HEK293 (cell line): ENCODE measurements around the gene CCNI.

ENCODE experiments used
- CTCF ChIA-PET: fragments of 350-600 bp; formaldehyde crosslinking; extraction: SDS; loops from one replicate; lab custom pipeline; 2021; ENCODE audit warnings: antibody characterized with exemption; lab: Yijun Ruan, JAX
- POLR2A ChIA-PET: fragments of 300-600 bp; formaldehyde crosslinking; extraction: SDS; loops from one replicate; lab custom pipeline; 2020; ENCODE audit warnings: antibody characterized with exemption, inconsistent platforms; lab: Yijun Ruan, JAX
- H3K27ac ChIP-seq: fragments of 200-500 bp; sonication (Bioruptor generic); 2 replicates; pipeline ENCODE4 v1.5.1; 2014; ENCODE audit warnings: low read depth, low read length, control low read depth, inconsistent platforms; ENCODE audit errors: extremely low read depth
- H3K36me3 ChIP-seq, 2 experiments: fragments of 200-500 bp in 1 of 2; sonication (Bioruptor generic) in 1 of 2; 1 replicate in 1 of 2; 2 replicates in 1 of 2; pipeline ENCODE4 v1.5.1; 2014 to 2017; ENCODE audit warnings: inconsistent platforms in 2 of 2, low read length in 2 of 2; ENCODE audit not compliant: control insufficient read depth in 2 of 2, insufficient read depth in 1 of 2
- H3K4me1 ChIP-seq: fragments of 200-500 bp; sonication (Bioruptor generic); 2 replicates; pipeline ENCODE4 v1.5.1; 2014; ENCODE audit warnings: mild to moderate bottlenecking, low read length, inconsistent platforms; ENCODE audit not compliant: control insufficient read depth, insufficient read depth
- H3K4me3 ChIP-seq: 2 replicates; pipeline ENCODE4 v1.5.1; 2011; ENCODE audit warnings: low read depth, mild to moderate bottlenecking, control low read depth, low read length, moderate library complexity
- H3K9me3 ChIP-seq: fragments of 200-500 bp; sonication (Bioruptor generic); 2 replicates; pipeline ENCODE4 v1.5.1; 2014; ENCODE audit warnings: low read depth, low read length, inconsistent platforms; ENCODE audit not compliant: control insufficient read depth, insufficient read depth
- GLIS1 ChIP-seq: fragments of 450-650 bp; formaldehyde crosslinking; IDR thresholded peaks from 2 replicates; pipeline ENCODE4 v1.5.1; 2016; ENCODE audit warnings: missing biosample characterization, missing genetic modification characterization
- KLF10 ChIP-seq: fragments of 450-650 bp; IDR thresholded peaks from 2 replicates; pipeline ENCODE4 v1.5.1; 2018; ENCODE audit warnings: missing biosample characterization, mild to moderate bottlenecking, missing genetic modification characterization
- KLF7 ChIP-seq: fragments of 450-650 bp; formaldehyde crosslinking; IDR thresholded peaks from 2 replicates; pipeline ENCODE4 v1.5.1; 2016; ENCODE audit warnings: missing biosample characterization, missing genetic modification characterization, borderline replicate concordance
- SP2 ChIP-seq: fragments of 450-650 bp; formaldehyde crosslinking; IDR thresholded peaks from 2 replicates; pipeline ENCODE4 v1.5.1; 2016; ENCODE audit warnings: missing biosample characterization, missing genetic modification characterization
- SP3 ChIP-seq: fragments of 450-650 bp; formaldehyde crosslinking; IDR thresholded peaks from 2 replicates; pipeline ENCODE4 v1.5.1; 2016; ENCODE audit warnings: missing biosample characterization, missing genetic modification characterization
- ZBTB17 ChIP-seq: fragments of 450-650 bp; formaldehyde crosslinking; IDR thresholded peaks from 2 replicates; pipeline ENCODE4 v1.5.1; 2016; ENCODE audit warnings: missing biosample characterization, missing genetic modification characterization
- ZBTB20 ChIP-seq: fragments of 450-650 bp; formaldehyde crosslinking; IDR thresholded peaks from 2 replicates; pipeline ENCODE4 v1.5.1; 2016; ENCODE audit warnings: missing biosample characterization, missing genetic modification characterization
- ZFHX2 ChIP-seq: fragments of 450-650 bp; formaldehyde crosslinking; conservative IDR thresholded peaks from 2 replicates; pipeline ENCODE4 v1.5.1; 2016; ENCODE audit warnings: missing biosample characterization, missing genetic modification characterization
- ZFP37 ChIP-seq: fragments of 450-650 bp; formaldehyde crosslinking; IDR thresholded peaks from 2 replicates; pipeline ENCODE4 v1.5.1; 2016; ENCODE audit warnings: missing biosample characterization, missing genetic modification characterization
- ZNF302 ChIP-seq: fragments of 450-650 bp; formaldehyde crosslinking; IDR thresholded peaks from 2 replicates; pipeline ENCODE4 v1.5.1; 2016; ENCODE audit warnings: missing biosample characterization, missing genetic modification characterization, low read depth
- ZNF544 ChIP-seq: fragments of 450-650 bp; formaldehyde crosslinking; IDR thresholded peaks from 2 replicates; pipeline ENCODE4 v1.5.0; 2017; ENCODE audit warnings: missing biosample characterization, missing genetic modification characterization
- ZNF664 ChIP-seq: fragments of 450-650 bp; formaldehyde crosslinking; IDR thresholded peaks from 2 replicates; pipeline ENCODE4 v1.5.1; 2016; ENCODE audit warnings: missing biosample characterization, missing genetic modification characterization
- ZNF830 ChIP-seq: fragments of 450-650 bp; IDR thresholded peaks from 2 replicates; pipeline ENCODE4 v1.5.0; 2018; ENCODE audit warnings: missing biosample characterization, missing genetic modification characterization, low read depth, mild to moderate bottlenecking, moderate library complexity
- TF ChIP-seq, protein P1 (sequence below): fragments of 450-650 bp; formaldehyde crosslinking; IDR thresholded peaks from 2 replicates; pipeline ENCODE4 v1.5.1; 2016; ENCODE audit warnings: missing biosample characterization, missing genetic modification characterization
- TF ChIP-seq, protein P2 (sequence below): fragments of 450-650 bp; formaldehyde crosslinking; IDR thresholded peaks from 2 replicates; pipeline ENCODE4 v1.5.1; 2016; ENCODE audit warnings: missing biosample characterization, missing genetic modification characterization
- TF ChIP-seq, protein P3 (sequence below): fragments of 450-650 bp; formaldehyde crosslinking; IDR thresholded peaks from 2 replicates; pipeline ENCODE4 v1.5.1; 2016; ENCODE audit warnings: missing biosample characterization, missing genetic modification characterization
- TF ChIP-seq, protein P4 (sequence below): fragments of 450-650 bp; formaldehyde crosslinking; IDR thresholded peaks from 2 replicates; pipeline ENCODE4 v1.5.1; 2017; ENCODE audit warnings: missing biosample characterization, missing genetic modification characterization

The CCNI gene

DNA sequence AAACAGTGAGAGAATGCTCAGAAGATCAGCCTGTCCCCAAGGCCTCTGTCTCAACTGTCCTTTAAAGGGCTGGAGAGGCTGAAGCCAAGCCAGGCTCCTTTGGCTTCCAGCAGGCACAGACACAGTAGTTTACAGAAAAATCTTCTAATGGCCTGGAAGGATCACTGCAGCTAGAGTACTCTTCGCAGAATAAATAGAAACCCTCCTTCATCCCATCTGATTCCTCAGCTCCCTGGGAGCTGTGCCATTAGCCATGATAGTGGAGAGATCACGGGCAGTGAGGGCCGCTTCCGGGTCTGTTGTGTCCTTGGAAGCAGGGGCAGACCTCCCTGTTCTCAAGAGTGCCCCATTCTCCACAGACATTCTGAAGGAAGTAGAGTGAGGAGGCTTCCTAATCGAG is 63.1 kb downstream of the CCNI start:
- peaks cover 0 to 50% of the 10 kb centered on the region in 2 experiments; a peak in 1 of 3 replicates for H3K36me3 ChIP-seq
- POLR2A ChIA-PET = no interaction called here
- CTCF ChIA-PET = no interaction called here
- H3K27ac ChIP-seq = no peak overlapping the region
- no peaks in the 10 kb centered on the region for H3K4me1 ChIP-seq
- TF ChIP-seq ZFHX2 (tag by site-specific recombination) = no peak
- TF ChIP-seq ZNF544 (tag by site-specific recombination) = no peak
- TF ChIP-seq, protein P1, sequence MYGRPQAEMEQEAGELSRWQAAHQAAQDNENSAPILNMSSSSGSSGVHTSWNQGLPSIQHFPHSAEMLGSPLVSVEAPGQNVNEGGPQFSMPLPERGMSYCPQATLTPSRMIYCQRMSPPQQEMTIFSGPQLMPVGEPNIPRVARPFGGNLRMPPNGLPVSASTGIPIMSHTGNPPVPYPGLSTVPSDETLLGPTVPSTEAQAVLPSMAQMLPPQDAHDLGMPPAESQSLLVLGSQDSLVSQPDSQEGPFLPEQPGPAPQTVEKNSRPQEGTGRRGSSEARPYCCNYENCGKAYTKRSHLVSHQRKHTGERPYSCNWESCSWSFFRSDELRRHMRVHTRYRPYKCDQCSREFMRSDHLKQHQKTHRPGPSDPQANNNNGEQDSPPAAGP = no peak
- TF ChIP-seq, all 188 proteins: peak for 0
- Histone ChIP-seq H3K4me3 (no peak overlapping the region), H3K9me3 (no peaks in the 10 kb centered on the region)

DNA sequence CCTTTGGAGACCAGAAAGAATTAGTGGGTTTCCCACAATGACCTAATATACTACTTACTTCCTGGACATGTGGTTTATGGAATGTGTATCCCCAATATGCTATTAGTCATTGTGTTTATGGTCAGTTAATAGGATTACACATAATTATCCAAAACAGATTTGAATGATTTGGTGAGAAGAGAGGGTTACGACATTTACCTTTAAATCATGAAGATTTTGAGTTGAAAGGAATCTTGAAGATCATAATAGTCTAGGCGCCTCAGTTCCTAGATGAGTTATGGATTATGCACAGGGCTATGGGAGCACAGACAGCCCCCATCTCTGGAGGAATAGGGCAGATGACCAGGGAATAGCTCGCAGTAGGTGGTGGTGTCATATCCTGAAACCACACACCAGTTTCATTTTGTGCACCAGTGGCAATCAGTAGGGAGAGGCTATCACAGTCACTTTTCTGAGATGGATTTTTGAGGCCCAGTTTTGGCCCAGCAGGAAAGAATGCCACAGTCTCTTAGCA is 64.9 kb downstream of the CCNI start:
- Histone ChIP-seq H3K4me1 (no peaks in the 10 kb centered on the region), H3K9me3 (no peaks in the 10 kb centered on the region), H3K36me3 (peaks cover 0 to 43% of the 10 kb centered on the region in 2 experiments; a peak in 1 of 3 replicates), H3K4me3 (no peak overlapping the region), H3K27ac (no peak overlapping the region)
- CTCF ChIA-PET = no interaction called here
- no peak for TF ChIP-seq ZNF830 (tag by site-specific recombination)
- TF ChIP-seq KLF7 (tag by site-specific recombination) = no peak
- no peak for TF ChIP-seq KLF10
- no peak for TF ChIP-seq ZFP37 (tag by site-specific recombination)
- no peak for TF ChIP-seq SP3 (tag by site-specific recombination)
- 0 out of 2 replicates have a peak, but pooled peaks have one; percentile 62 for TF ChIP-seq ZNF664
- POLR2A ChIA-PET = no interaction called here

DNA sequence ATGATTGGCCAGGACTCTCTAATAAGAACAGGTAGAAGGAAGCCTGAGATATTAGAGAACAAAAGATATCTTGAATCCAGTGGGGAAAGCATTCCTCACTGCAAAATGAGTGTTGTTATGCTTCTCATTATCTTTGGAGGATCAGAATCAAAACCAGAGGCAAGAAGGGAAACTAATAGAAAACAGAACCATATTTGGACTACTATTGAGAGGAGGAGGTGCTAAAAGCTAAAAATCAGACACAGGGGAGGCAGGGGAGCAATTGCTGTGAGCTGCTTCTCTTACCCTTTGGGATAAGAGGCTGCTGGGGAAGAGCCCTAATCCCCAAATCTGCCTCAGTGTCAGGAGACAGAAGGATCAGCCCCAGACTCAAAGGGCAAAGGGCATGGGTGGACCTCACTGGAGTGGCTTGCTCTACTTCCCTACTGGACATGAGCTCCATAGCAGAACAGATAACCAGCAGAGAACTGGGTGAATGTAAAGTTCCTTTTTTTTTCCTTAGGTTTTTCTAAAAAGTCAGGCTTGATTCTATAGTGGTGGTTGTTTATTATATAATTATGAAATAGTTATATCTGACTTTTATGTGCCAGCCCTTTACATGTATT is 66.2 kb downstream of the CCNI start:
- H3K27ac ChIP-seq = no peak overlapping the region
- ChIA-PET CTCF (no interaction called here), POLR2A (no interaction called here)
- no peak overlapping the region for H3K4me3 ChIP-seq
- no peaks in the 10 kb centered on the region for H3K9me3 ChIP-seq
- H3K4me1 ChIP-seq = no peaks in the 10 kb centered on the region
- H3K36me3 ChIP-seq = peaks cover 0 to 36% of the 10 kb centered on the region in 2 experiments; a peak in 1 of 3 replicates
- TF ChIP-seq, protein P2, sequence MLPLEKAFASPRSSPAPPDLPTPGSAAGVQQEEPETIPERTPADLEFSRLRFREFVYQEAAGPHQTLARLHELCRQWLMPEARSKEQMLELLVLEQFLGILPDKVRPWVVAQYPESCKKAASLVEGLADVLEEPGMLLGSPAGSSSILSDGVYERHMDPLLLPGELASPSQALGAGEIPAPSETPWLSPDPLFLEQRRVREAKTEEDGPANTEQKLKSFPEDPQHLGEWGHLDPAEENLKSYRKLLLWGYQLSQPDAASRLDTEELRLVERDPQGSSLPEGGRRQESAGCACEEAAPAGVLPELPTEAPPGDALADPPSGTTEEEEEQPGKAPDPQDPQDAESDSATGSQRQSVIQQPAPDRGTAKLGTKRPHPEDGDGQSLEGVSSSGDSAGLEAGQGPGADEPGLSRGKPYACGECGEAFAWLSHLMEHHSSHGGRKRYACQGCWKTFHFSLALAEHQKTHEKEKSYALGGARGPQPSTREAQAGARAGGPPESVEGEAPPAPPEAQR = no peak
- 0 out of 2 replicates have a peak, but pooled peaks have one; percentile 20 for TF ChIP-seq ZBTB17 (tag by site-specific recombination)

DNA sequence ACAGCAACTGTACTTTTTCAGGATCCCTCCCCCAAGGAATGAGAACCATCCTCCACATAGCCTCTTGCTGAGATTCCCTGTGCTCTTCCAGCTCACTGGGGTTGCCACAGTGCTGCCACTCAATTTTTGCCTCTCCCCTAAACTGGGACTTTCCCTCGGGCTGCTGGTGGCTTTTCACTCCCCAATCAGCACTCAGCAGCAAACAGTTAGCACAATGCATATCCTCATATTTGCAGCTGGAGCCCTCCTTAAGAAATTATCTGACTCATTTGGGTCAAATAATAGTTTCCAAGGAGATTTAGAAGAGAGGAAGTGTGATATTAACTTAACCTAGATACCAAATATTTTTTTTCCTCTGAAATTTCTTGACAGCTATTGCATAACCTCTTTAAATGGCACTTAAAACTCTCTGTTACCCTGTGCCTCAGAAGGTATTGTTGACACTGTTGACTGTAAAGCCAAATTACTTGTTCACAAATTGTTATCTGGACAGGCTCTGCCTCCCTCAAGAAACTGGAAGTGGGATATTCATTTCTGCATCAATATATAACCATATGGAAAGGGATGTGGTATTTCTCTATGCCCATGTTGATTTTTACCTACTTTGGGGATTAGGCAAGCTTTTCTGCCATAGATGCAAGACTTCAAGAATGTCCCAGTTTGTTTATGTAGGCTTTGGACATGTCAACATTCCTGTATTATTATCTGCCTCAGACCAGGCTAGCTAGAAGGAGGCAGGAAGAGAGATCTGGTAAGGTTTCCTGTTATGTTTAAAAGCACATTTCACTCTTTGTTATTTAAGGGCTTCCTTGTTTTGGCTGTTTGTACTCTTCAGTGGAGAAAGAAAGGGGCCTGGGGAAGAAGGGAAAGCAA is 68.2 kb downstream of the CCNI start:
- ChIA-PET CTCF (no interaction called here), POLR2A (no interaction called here)
- TF ChIP-seq KLF7 (tag by site-specific recombination) = no peak
- TF ChIP-seq ZNF302 = no peak
- TF ChIP-seq GLIS1 (tag by site-specific recombination) = peak; percentile 41; the same call in 1 of the 2 replicates
- TF ChIP-seq, protein P3, sequence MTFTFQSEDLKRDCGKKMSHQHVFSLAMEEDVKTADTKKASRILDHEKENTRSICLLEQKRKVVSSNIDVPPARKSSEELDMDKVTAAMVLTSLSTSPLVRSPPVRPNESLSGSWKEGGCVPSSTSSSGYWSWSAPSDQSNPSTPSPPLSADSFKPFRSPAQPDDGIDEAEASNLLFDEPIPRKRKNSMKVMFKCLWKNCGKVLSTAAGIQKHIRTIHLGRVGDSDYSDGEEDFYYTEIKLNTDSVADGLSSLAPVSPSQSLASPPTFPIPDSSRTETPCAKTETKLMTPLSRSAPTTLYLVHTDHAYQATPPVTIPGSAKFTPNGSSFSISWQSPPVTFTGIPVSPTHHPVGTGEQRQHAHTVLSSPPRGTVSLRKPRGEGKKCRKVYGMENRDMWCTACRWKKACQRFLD (tag by site-specific recombination) = no peak
- TF ChIP-seq, protein P4, sequence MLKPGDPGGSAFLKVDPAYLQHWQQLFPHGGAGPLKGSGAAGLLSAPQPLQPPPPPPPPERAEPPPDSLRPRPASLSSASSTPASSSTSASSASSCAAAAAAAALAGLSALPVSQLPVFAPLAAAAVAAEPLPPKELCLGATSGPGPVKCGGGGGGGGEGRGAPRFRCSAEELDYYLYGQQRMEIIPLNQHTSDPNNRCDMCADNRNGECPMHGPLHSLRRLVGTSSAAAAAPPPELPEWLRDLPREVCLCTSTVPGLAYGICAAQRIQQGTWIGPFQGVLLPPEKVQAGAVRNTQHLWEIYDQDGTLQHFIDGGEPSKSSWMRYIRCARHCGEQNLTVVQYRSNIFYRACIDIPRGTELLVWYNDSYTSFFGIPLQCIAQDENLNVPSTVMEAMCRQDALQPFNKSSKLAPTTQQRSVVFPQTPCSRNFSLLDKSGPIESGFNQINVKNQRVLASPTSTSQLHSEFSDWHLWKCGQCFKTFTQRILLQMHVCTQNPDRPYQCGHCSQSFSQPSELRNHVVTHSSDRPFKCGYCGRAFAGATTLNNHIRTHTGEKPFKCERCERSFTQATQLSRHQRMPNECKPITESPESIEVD = no peak
- no peak for TF ChIP-seq ZBTB20 (tag by site-specific recombination)
- peak; percentile 26; the same call in 1 of the 2 replicates for TF ChIP-seq SP2 (tag by site-specific recombination)
- no peaks in the 10 kb centered on the region for H3K9me3 ChIP-seq
- no peak overlapping the region for H3K4me3 ChIP-seq
- no peak overlapping the region for H3K27ac ChIP-seq
- H3K36me3 ChIP-seq = peaks cover 0 to 27% of the 10 kb centered on the region in 2 experiments; a peak in 1 of 3 replicates
- no peaks in the 10 kb centered on the region for H3K4me1 ChIP-seq
